GM19239 (cell line): ENCODE results near the gene BUD31.
"Not testable (repeated sequence)": the region's sequence is repeated elsewhere in the genome, so short reads cannot be mapped to it uniquely, and the experiment has no call there.

ENCODE experiments used
- DNase-seq: peaks from one replicate; pipeline ENCODE4 v3.0.0; 2011; ENCODE audit warnings: low spot score; ENCODE audit not compliant: insufficient read length
- FAIRE-seq: peaks from 2 replicates; lab custom pipeline; 2011; peaks lifted over from hg19 to GRCh38; lab: Jason Lieb, UNC

Gene BUD31

GRCh38 chr7:99408379-99409191 lies at the start of gene BUD31, which contains the start of gene PDAP1:
TSS of gene BUD31 (plus strand) at chr7:99408969. CDS start at chr7:99411093, 2,124 bp downstream.
TSS of gene PDAP1 (minus strand) at chr7:99408597. CDS start at chr7:99408548, 49 bp downstream.
- peak; percentile 90 for FAIRE-seq
- DNase-seq = peak; percentile 90

- DNase-seq (no peak), FAIRE-seq (no peak)
These were observed 49.2 kb upstream of the BUD31 start for GRCh38 chr7:99359465-99360154.

- no peak for FAIRE-seq
- no peak for DNase-seq
These were observed 46.0 kb upstream of the BUD31 start for GRCh38 chr7:99362801-99363200.

- FAIRE-seq (no peak), DNase-seq (no peak)
These were observed 45.5 kb upstream of the BUD31 start for GRCh38 chr7:99363286-99363685.

GRCh38 chr7:99365318-99366141 lies 43.2 kb upstream of the BUD31 start:
- DNase-seq (peak; percentile 66), FAIRE-seq (no peak)

- FAIRE-seq (no peak), DNase-seq (no peak)
These were observed 42.1 kb upstream of the BUD31 start for GRCh38 chr7:99366646-99367045.

- DNase-seq (no peak), FAIRE-seq (no peak)
These were observed 39.9 kb upstream of the BUD31 start for GRCh38 chr7:99368750-99369389.

GRCh38 chr7:99369767-99370391 lies 38.9 kb upstream of the BUD31 start:
- FAIRE-seq = no peak
- DNase-seq = no peak

GRCh38 chr7:99371376-99371920 lies 37.3 kb upstream of the BUD31 start:
- FAIRE-seq = no peak
- no peak for DNase-seq

- no peak for FAIRE-seq
- no peak for DNase-seq
These were observed 36.3 kb upstream of the BUD31 start for GRCh38 chr7:99372275-99373090.

GRCh38 chr7:99373091-99374066 lies 35.4 kb upstream of the BUD31 start:
- no peak for DNase-seq
- FAIRE-seq = no peak

- FAIRE-seq = peak; percentile 80
- peak; percentile 90 for DNase-seq
These were observed 34.4 kb upstream of the BUD31 start, which contains the start of gene ARPC1B for GRCh38 chr7:99374111-99375064. TSS of gene ARPC1B (plus strand) at chr7:99374730. CDS start at chr7:99385715, 10,985 bp downstream.

GRCh38 chr7:99375070-99375807 lies 33.5 kb upstream of the BUD31 start:
- DNase-seq (no peak), FAIRE-seq (peak; percentile 21)

GRCh38 chr7:99379043-99379577 lies 29.7 kb upstream of the BUD31 start:
- no peak for FAIRE-seq
- no peak for DNase-seq

- DNase-seq, FAIRE-seq: not testable (repeated sequence)
These were observed 29.1 kb upstream of the BUD31 start for GRCh38 chr7:99379693-99380031.
